Measurements from ENCODE around the gene PAQR5. TPM values are rescaled to one million over a fixed set of nuclear protein-coding genes. Genes with fewer than 3 reads are reported as not detected.

The PAQR5 gene
- total RNA-seq, 1 donor from 2014 or later: 0.53 TPM

DNA sequence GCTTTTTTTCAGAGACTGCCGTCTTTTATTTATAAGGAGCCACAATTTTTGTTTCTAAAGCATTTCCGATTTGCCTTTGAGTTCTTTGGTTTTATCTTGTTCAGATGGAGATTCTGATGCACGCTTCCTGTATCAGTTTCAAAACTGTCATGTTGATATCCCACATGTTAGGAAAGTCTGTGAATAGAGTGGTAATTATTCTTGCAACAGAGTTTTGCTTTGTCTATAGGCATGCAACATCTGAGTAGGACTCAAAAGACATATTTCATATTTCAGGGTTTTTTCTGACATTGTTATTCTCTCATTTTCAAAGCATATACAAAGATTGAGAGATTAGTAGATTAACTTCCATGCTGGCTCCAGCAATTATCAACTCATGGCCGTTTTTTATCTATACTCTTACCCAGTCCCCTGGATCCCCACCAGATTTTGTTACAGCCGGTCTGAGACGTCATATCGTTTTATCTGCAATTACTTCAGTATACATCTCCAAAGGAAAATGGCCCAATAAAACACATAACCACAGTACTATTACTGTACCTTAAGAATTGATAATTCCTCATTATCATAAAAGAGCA lies 22.4 kb downstream of the PAQR5 start:
- H3K4me3 ChIP-seq (ENCODE audit: low read depth, low read length): no peak overlapping the region
- no peak for FAIRE-seq
- TF ChIP-seq, protein P1, sequence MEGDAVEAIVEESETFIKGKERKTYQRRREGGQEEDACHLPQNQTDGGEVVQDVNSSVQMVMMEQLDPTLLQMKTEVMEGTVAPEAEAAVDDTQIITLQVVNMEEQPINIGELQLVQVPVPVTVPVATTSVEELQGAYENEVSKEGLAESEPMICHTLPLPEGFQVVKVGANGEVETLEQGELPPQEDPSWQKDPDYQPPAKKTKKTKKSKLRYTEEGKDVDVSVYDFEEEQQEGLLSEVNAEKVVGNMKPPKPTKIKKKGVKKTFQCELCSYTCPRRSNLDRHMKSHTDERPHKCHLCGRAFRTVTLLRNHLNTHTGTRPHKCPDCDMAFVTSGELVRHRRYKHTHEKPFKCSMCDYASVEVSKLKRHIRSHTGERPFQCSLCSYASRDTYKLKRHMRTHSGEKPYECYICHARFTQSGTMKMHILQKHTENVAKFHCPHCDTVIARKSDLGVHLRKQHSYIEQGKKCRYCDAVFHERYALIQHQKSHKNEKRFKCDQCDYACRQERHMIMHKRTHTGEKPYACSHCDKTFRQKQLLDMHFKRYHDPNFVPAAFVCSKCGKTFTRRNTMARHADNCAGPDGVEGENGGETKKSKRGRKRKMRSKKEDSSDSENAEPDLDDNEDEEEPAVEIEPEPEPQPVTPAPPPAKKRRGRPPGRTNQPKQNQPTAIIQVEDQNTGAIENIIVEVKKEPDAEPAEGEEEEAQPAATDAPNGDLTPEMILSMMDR (IDR thresholded peaks at IDR 0.05; ENCODE audit: insufficient read depth, low read length, severe bottlenecking): no peak
- no peak for DNase-seq (ENCODE audit: low read depth)
- H3K36me3 ChIP-seq (ENCODE audit: control insufficient read depth, insufficient read depth, low read length): no peaks in the 10 kb centered on the region
- peaks cover 4% of the 10 kb centered on the region for H3K27me3 ChIP-seq (ENCODE audit: control insufficient read depth, insufficient read depth, low read length)

DNA sequence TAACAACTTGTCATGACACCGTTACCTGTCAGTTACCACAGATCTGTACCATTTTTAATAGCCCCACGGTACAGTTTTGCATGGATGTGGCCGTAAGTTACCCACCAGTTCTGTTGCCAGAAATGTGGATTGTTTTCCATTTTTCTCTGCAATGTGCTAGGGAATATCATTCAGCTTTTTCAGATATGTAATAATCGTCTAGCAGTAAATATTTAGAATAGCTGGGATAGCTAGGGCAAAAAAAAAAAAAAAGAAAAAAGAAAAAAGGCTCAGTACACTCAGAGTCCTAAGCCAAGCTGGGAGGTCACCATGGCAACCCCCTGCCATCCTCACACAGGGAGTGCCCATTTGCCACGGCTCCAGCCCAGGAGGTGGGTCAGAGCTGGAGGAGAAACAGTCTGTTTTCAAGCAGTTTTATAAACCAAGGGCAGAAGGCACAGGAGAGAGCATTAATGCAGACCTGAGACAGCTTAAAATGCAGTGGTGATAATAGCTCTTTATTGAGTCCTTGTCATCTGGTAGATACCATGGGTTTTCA lies 25.2 kb downstream of the PAQR5 start:
- no peaks in the 10 kb centered on the region for H3K36me3 ChIP-seq (ENCODE audit: control insufficient read depth, insufficient read depth, low read length)
- FAIRE-seq: no peak
- DNase-seq (ENCODE audit: low read depth): no peak
- TF ChIP-seq, protein P1 (IDR thresholded peaks at IDR 0.05; ENCODE audit: insufficient read depth, low read length, severe bottlenecking): no peak
- H3K27me3 ChIP-seq (ENCODE audit: control insufficient read depth, insufficient read depth, low read length): peaks cover 4% of the 10 kb centered on the region
- H3K4me3 ChIP-seq (ENCODE audit: low read depth, low read length): no peak overlapping the region

DNA sequence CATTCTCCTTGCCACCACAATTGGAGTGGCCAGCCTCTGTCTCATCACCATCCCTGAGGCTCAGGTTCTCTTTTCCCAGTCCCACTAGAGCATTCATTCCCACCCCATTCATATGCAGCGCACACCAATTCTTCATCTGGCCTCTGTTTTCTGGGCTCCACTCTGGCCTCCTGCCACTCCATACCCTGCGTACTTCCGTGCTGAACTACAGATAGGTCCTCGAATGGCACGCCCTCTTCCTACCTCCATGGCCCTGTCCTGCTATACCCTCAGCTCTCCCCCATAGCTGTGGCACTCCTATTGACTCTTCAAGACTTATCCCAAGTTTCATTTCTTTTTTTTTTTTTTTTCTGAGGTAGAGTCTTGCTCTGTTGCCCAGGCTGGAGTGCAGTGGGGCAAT lies 25.9 kb downstream of the PAQR5 start:
- H3K36me3 ChIP-seq (ENCODE audit: control insufficient read depth, insufficient read depth, low read length): no peaks in the 10 kb centered on the region
- TF ChIP-seq, protein P1 (IDR thresholded peaks at IDR 0.05; ENCODE audit: insufficient read depth, low read length, severe bottlenecking): no peak
- no peak overlapping the region for H3K4me3 ChIP-seq (ENCODE audit: low read depth, low read length)
- DNase-seq (ENCODE audit: low read depth): no peak
- peaks cover 4% of the 10 kb centered on the region for H3K27me3 ChIP-seq (ENCODE audit: control insufficient read depth, insufficient read depth, low read length)
- FAIRE-seq: no peak

DNA sequence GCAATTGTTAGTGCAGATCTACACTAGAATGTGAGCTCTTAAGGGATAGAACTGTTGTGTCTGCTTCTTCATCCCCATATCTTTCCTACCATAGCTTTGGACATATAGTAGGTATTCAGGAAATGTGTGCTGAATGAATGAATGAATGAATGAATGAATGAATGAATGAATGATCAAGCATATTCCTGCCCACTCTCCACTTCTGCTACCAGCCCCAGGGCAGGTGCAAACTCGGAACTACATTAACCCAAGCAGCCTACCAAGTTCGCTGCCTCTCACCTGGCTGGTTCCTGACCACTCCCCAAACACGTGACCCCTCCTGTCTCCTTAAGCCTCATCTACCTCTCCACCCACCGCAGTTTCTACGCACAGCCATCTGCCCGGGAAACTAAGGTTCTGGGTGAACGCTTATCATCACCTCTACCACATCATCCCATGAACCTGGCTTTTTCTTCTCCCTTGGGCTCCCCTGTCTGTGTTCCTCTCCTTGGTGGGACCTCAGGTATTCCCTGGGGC lies 26.8 kb downstream of the PAQR5 start:
- TF ChIP-seq, protein P1 (IDR thresholded peaks at IDR 0.05; ENCODE audit: insufficient read depth, low read length, severe bottlenecking): no peak
- peaks cover 4% of the 10 kb centered on the region for H3K27me3 ChIP-seq (ENCODE audit: control insufficient read depth, insufficient read depth, low read length)
- H3K36me3 ChIP-seq (ENCODE audit: control insufficient read depth, insufficient read depth, low read length): no peaks in the 10 kb centered on the region
- DNase-seq (ENCODE audit: low read depth) (no peak), FAIRE-seq (no peak)
- no peak overlapping the region for H3K4me3 ChIP-seq (ENCODE audit: low read depth, low read length)

DNA sequence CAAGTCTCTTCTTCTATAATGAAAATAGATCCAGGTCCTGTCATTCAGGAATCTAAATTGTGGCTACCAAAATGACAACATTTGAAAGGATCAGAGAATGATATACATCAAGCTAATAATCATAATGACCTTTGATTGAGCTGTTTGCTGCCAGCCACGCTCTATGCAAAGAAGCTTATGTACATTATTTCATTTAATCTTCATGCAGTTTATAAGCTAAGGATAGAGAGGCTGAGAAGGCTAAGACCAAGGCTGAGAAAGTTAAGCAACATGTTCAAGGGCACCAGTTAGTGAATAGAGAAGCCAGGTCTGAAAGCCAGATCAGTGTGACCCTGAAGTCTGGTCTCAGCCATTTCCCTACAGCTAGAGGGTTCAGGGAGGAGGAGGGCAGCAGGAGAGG lies 29.4 kb downstream of the PAQR5 start:
- peaks cover 3% of the 10 kb centered on the region for H3K27me3 ChIP-seq (ENCODE audit: control insufficient read depth, insufficient read depth, low read length)
- no peak overlapping the region for H3K4me3 ChIP-seq (ENCODE audit: low read depth, low read length)
- no peak for DNase-seq (ENCODE audit: low read depth)
- H3K36me3 ChIP-seq (ENCODE audit: control insufficient read depth, insufficient read depth, low read length): no peaks in the 10 kb centered on the region
- no peak for FAIRE-seq
- TF ChIP-seq, protein P1 (IDR thresholded peaks at IDR 0.05; ENCODE audit: insufficient read depth, low read length, severe bottlenecking): no peak

DNA sequence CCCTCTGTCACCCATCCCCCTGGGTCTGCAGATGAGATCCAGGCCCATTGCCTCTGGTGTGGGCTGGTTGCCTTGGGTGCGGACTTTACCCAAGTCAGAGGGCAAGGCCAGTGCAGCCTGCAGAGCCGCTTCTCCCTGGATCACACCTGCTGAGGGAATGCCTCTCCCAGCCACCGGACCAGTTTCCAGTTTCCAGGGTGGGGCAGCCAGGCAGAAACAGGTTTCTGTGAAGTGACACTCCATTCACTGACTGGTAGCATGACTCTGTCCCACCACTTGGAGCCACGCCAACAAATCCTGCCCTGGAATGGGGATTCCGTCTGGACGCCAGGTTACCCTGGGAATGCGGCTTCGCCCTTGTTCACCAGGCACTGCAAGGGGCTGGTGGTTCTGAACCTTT lies 30.0 kb downstream of the PAQR5 start:
- no peak overlapping the region for H3K4me3 ChIP-seq (ENCODE audit: low read depth, low read length)
- DNase-seq (ENCODE audit: low read depth) (no peak), FAIRE-seq (no peak)
- H3K36me3 ChIP-seq (ENCODE audit: control insufficient read depth, insufficient read depth, low read length): no peaks in the 10 kb centered on the region
- H3K27me3 ChIP-seq (ENCODE audit: control insufficient read depth, insufficient read depth, low read length): no peaks in the 10 kb centered on the region
- TF ChIP-seq, protein P1 (IDR thresholded peaks at IDR 0.05; ENCODE audit: insufficient read depth, low read length, severe bottlenecking): no peak

All from bronchial epithelial cell (primary cell).